ENCODE measurements around the gene CTSE. TPM values are rescaled to one million over a fixed set of nuclear protein-coding genes. Genes with fewer than 3 reads are reported as not detected.
A peak's percentile ranks its signal among the peaks of the same experiment; 100 is the strongest.

The CTSE gene
- total and polyA plus RNA-seq, 2 of the 4 experiments (the other 2 are of a cell fraction): not detected

- in situ Hi-C loops (cut with MboI; ENCODE audit: low sequenced_read_pairs): no loop called here
- WGBS, 2 experiments (ENCODE audit: extremely low coverage in 2 of 2, insufficient read length in 1 of 2): no CpG with 5 or more reads among the region's 2 CpGs
- Histone ChIP-seq H3K27me3 (ENCODE audit: control insufficient read depth, insufficient read depth, low read length) (no peaks in the 10 kb centered on the region), H2BK5ac (ENCODE audit: low read depth, low read length, poor library complexity, severe bottlenecking) (no peak overlapping the region), H2BK120ac (ENCODE audit: low read depth, low read length) (no peak overlapping the region), H3K36me3 (ENCODE audit: control insufficient read depth, insufficient read depth, low read length) (no peaks in the 10 kb centered on the region), H2AFZ (replicated peaks; ENCODE audit: low read length, poor library complexity) (no peak overlapping the region), H3K56ac (ENCODE audit: extremely low read depth, insufficient read depth, low read length) (no peak overlapping the region), H2AK9ac (replicated peaks; ENCODE audit: low read depth, low read length, poor library complexity) (no peak overlapping the region), H3K4ac (ENCODE audit: low read depth, low read length) (no peak overlapping the region), H4K91ac (ENCODE audit: insufficient read depth, low read depth, low read length) (no peak overlapping the region), H3K4me3 (ENCODE audit: insufficient read depth, low read depth, low read length) (no peak overlapping the region), H2BK20ac (ENCODE audit: low read depth, low read length) (no peak overlapping the region), H3K9me3 (ENCODE audit: control insufficient read depth, insufficient read depth, low read length) (no peaks in the 10 kb centered on the region), H3K9me1 (ENCODE audit: insufficient read depth, low read length) (peaks cover 26% of the 10 kb centered on the region), H3K4me1 (ENCODE audit: control insufficient read depth, insufficient read depth, low read length) (no peaks in the 10 kb centered on the region), H3K23ac (ENCODE audit: low read depth, low read length) (no peak overlapping the region), H3K79me1 (ENCODE audit: low read depth in 1 of 2, low read length in 2 of 2) (no peaks in the 10 kb centered on the region), H4K8ac (ENCODE audit: low read depth in 2 of 2, low read length in 2 of 2) (no peak overlapping the region), H2AK5ac (ENCODE audit: low read depth, low read length) (no peak overlapping the region; the same call in 1 of the 2 replicates), H4K20me1 (ENCODE audit: insufficient read depth, low read length) (no peaks in the 10 kb centered on the region; the same call in 1 of the 2 replicates), H3K18ac (ENCODE audit: low read depth, low read length) (no peak overlapping the region), H3K9ac (ENCODE audit: low read depth, low read length) (no peak overlapping the region), H3K4me2 (ENCODE audit: low read depth, low read length) (no peak overlapping the region), H2BK15ac (ENCODE audit: low read depth, low read length) (no peak overlapping the region), H3K27ac (ENCODE audit: insufficient read depth, low read length) (no peak overlapping the region), H4K5ac (ENCODE audit: low read depth, low read length) (no peak overlapping the region), H3K14ac (replicated peaks; ENCODE audit: low read depth, low read length) (no peak overlapping the region)
- CTCF ChIA-PET: interaction anchor here (0.6 to 3.3 kb wide), 42 partner anchors 9 to 386 kb away, joined by 3 to 161 read pairs (median 4); partner anchors contain the start of genes RAB29 and RAB7B
- BruUV-seq (replicated peaks): no TSS peak
- intact Hi-C loops (cut with micrococcal nuclease): loop anchor here (1.0 to 10.0 kb wide), 5 partner anchors 58 to 383 kb away; partner anchors contain the start of gene SLC41A1
- peak; percentile 99 for TF ChIP-seq RAD21 (IDR thresholded peaks at IDR 0.05; ENCODE audit: low read length)
- no peak for TF ChIP-seq MXI1 (IDR thresholded peaks at IDR 0.05; ENCODE audit: borderline replicate concordance, low read depth, low read length)
- TF ChIP-seq CTCF (conservative IDR thresholded peaks at IDR 0.05; ENCODE audit: low read depth, low read length): peak; percentile 97
- TF ChIP-seq NFE2L2 (IDR thresholded peaks at IDR 0.05; ENCODE audit: low read depth, low read length): no peak
- TF ChIP-seq POLR2A (IDR thresholded peaks at IDR 0.05; ENCODE audit: low read depth, low read length): peak; percentile 56
- TF ChIP-seq SMC3 (IDR thresholded peaks at IDR 0.05; ENCODE audit: low read depth, low read length): peak; percentile 99
- POLR2A ChIA-PET (ENCODE audit: unreplicated experiment): interaction anchor here (0.6 kb wide), 1 partner anchor 1405 kb away, joined by 14 read pairs; no protein-coding TSS in a partner anchor
- dilution Hi-C loops (cut with HindIII; ENCODE audit: low sequenced_read_pairs, unreplicated experiment): no loop called here
- ATAC-seq (ENCODE audit: low read depth): peak; percentile 90
- peak; percentile 81 for DNase-seq
These were observed 46.2 kb downstream of the CTSE start for GRCh38 chr1:205977402-205978014.
